ENCODE data around the gene SNX10.

DNA sequence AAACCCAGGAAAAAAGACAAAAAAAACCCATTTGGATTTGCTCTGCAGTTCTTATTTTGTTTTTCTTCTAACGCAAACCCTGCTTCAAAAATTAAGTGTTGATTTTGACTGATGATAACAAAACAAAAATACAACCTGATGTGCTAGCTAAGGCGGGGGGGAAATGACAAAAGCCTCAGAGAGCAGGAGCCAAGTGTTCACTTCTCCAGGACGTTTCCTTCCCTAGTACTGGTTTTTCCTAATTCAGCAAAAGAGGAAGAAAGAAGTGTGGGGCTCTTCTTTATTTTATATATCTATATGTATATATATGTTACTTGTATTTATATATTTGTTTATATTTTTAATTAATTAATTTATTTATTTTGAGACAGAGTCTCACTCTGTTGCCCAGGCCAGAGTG lies 28.0 kb downstream of the SNX10 start:
- TF ChIP-seq, protein P1, sequence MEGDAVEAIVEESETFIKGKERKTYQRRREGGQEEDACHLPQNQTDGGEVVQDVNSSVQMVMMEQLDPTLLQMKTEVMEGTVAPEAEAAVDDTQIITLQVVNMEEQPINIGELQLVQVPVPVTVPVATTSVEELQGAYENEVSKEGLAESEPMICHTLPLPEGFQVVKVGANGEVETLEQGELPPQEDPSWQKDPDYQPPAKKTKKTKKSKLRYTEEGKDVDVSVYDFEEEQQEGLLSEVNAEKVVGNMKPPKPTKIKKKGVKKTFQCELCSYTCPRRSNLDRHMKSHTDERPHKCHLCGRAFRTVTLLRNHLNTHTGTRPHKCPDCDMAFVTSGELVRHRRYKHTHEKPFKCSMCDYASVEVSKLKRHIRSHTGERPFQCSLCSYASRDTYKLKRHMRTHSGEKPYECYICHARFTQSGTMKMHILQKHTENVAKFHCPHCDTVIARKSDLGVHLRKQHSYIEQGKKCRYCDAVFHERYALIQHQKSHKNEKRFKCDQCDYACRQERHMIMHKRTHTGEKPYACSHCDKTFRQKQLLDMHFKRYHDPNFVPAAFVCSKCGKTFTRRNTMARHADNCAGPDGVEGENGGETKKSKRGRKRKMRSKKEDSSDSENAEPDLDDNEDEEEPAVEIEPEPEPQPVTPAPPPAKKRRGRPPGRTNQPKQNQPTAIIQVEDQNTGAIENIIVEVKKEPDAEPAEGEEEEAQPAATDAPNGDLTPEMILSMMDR (IDR thresholded peaks at IDR 0.05), result no peak
- TF ChIP-seq POLR2AphosphoS5 (IDR thresholded peaks at IDR 0.05) (no peak), POLR2A (IDR thresholded peaks at IDR 0.05) (no peak)
